ENCODE data around the gene EIF6.
"Not testable (repeated sequence)": the region's sequence is repeated elsewhere in the genome, so short reads cannot be mapped to it uniquely, and the experiment has no call there.

Gene EIF6

GRCh38 chr20:35277531-35278395, 6.8 kb downstream of the EIF6 start, which contains the start of gene MMP24OS:
TSS of gene MMP24OS (minus strand) at chr20:35278122. CDS start at chr20:35277929, 193 bp downstream.
- DNase-seq, result peak; percentile 96

- no peak for DNase-seq
Observed at GRCh38 chr20:35277127-35277526, 7.4 kb downstream of the EIF6 start.

GRCh38 chr20:35276408-35276807, 8.2 kb downstream of the EIF6 start:
- DNase-seq, result no peak

- no peak for DNase-seq
Observed at GRCh38 chr20:35275741-35276251, 8.8 kb downstream of the EIF6 start.

GRCh38 chr20:35274172-35275092, 10.1 kb downstream of the EIF6 start:
- DNase-seq, result no peak

- no peak for DNase-seq
Observed at GRCh38 chr20:35273449-35274171, 11.0 kb downstream of the EIF6 start.

GRCh38 chr20:35271904-35272303, 12.7 kb downstream of the EIF6 start:
- no peak for DNase-seq

- DNase-seq, result no peak
Observed at GRCh38 chr20:35271073-35271882, 13.3 kb downstream of the EIF6 start.

GRCh38 chr20:35270021-35270902, 14.3 kb downstream of the EIF6 start:
- DNase-seq, result no peak

- DNase-seq, result peak; percentile 62
Observed at GRCh38 chr20:35269055-35269781, 15.4 kb downstream of the EIF6 start.

- DNase-seq, result no peak
Observed at GRCh38 chr20:35267092-35267491, 17.5 kb downstream of the EIF6 start.

- DNase-seq, result no peak
Observed at GRCh38 chr20:35264755-35265154, 19.8 kb downstream of the EIF6 start.

GRCh38 chr20:35263532-35264341, 20.8 kb downstream of the EIF6 start:
- DNase-seq, result no peak

- DNase-seq, result not testable (repeated sequence)
Observed at GRCh38 chr20:35262731-35263531, 21.6 kb downstream of the EIF6 start.

- DNase-seq, result not testable (repeated sequence)
Observed at GRCh38 chr20:35262321-35262720, 22.3 kb downstream of the EIF6 start.

GRCh38 chr20:35260426-35260825, 24.1 kb downstream of the EIF6 start:
- no peak for DNase-seq

- DNase-seq, result no peak
Observed at GRCh38 chr20:35257175-35257909, 27.2 kb downstream of the EIF6 start.

Measured in activated CD4-positive, alpha-beta T cell treated with anti-CD3 and anti-CD28 coated beads, Interleukin-2, Interleukin-6, amounts not matched to agents 100 ng/mL and 50 ng/mL, durations not matched to agents 16 hours and 8 hours (primary cell).